Lower leg skin (tissue), 4 donors: ENCODE data around the gene TMEM109. TPM values are rescaled to one million over a fixed set of nuclear protein-coding genes. Genes with fewer than 3 reads are reported as not detected.

Experiments
- DNase-seq, 2 donors: peaks; one replicate each; pipeline ENCODE4 v3.0.0-alpha.2; 2019; ENCODE audit warnings: low spot score in 2 of 2
- H3K4me3 ChIP-seq: fragments of 200-600 bp; sonication (generic); 2 replicates; pipeline ENCODE4 v1.5.1; 2017; ENCODE audit warnings: mild to moderate bottlenecking, low read depth; ENCODE audit not compliant: poor library complexity, severe bottlenecking
- POLR2A ChIP-seq, 2 donors: fragments of 450-650 bp; IDR thresholded peaks; one replicate each; pipeline ENCODE4 v1.6.1; 2016 to 2017; ENCODE audit warnings: antibody characterized with exemption in 2 of 2, mild to moderate bottlenecking in 1 of 2, moderate library complexity in 1 of 2
- WGBS, 2 donors: methylation state at CpG; one replicate each; pipeline ENCODE4 v1.1.5; 2018; 5-methylcytosine and 5-hydroxymethylcytosine counted together
- intact Hi-C: fragments of 100-400 bp; cut with DNase I; formaldehyde crosslinking; loops from one replicate; pipeline ENCODE4 v1.15.0; 2023; ENCODE audit warnings: low total_unique reads
- total RNA-seq, 4 donors: library from RNA; depleted of rRNA; stranded (reverse); fragments of >200 nt; gene quantifications; one replicate each; pipeline ENCODE4 v1.1.0, GENCODE V29; 2016
- TF ChIP-seq, protein P1 (sequence below), 3 donors: fragments of 450-650 bp; IDR thresholded peaks; one replicate each; pipeline ENCODE4 v1.5.1; 2016; ENCODE audit warnings: antibody characterized with exemption in 3 of 3, mild to moderate bottlenecking in 3 of 3, moderate library complexity in 2 of 3

Gene TMEM109, protein sequence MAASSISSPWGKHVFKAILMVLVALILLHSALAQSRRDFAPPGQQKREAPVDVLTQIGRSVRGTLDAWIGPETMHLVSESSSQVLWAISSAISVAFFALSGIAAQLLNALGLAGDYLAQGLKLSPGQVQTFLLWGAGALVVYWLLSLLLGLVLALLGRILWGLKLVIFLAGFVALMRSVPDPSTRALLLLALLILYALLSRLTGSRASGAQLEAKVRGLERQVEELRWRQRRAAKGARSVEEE
- 100 to 1,000 TPM in 1 of 4 donors, 10 to 100 TPM in 3; 62.1 to 101 (median 81.8) TPM for total RNA-seq

DNA sequence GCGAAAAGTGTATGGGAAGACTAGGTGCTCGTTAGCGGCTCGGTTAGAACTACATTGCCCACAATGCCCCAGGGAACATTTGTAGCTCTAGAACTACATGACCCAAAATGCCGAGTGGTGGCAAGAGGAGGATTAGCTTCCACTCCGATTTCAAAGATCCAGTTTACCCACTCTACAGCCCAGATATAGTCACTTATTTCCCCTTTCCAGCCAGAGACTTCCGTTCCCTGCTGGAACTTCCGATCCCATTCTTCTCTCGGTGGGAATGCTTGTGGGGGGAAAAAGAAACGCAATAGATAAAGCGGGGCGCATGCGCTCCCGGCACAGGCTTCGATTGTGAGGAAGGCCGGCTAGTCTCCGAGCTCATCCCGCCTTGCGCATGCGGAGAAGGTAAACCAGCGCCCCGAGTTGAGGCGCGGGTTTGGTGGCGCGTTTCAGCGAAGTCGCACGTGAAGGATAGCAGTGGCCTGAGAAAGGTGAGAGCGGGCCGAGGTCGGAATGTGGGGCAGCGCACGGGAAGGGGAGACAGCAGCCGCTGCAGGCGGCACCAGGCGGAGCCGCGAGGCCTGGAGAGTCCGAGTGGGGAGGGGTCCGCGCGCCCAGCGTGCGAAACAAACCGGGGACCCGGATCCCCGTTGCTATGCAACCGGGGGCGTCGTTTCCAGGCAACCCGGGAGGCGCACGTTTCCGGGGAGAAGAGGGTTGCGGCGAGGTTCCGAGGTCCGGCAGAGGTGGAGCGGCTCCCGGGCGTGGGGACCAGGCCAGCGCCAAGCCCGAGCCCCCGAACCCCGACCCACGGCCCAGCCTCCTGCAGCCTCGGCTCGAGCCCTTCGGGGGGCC, at the start of gene TMEM109:
TSS of gene TMEM109 (plus strand) at position 366 of the 840 bp plus-strand sequence. CDS start 5,536 bp downstream, outside the sequence.
- 0 to 1% methylated on average over 45 to 57 of the region's 70 CpGs for WGBS, 2 donors
- peak; percentile 86 to 97 for DNase-seq
- intact Hi-C loops: no loop called here
- H3K4me3 ChIP-seq: peak within 1 kb of the TSS; percentile 64
- TF ChIP-seq POLR2A (IDR thresholded peaks at IDR 0.05): no peak
- TF ChIP-seq, protein P1, sequence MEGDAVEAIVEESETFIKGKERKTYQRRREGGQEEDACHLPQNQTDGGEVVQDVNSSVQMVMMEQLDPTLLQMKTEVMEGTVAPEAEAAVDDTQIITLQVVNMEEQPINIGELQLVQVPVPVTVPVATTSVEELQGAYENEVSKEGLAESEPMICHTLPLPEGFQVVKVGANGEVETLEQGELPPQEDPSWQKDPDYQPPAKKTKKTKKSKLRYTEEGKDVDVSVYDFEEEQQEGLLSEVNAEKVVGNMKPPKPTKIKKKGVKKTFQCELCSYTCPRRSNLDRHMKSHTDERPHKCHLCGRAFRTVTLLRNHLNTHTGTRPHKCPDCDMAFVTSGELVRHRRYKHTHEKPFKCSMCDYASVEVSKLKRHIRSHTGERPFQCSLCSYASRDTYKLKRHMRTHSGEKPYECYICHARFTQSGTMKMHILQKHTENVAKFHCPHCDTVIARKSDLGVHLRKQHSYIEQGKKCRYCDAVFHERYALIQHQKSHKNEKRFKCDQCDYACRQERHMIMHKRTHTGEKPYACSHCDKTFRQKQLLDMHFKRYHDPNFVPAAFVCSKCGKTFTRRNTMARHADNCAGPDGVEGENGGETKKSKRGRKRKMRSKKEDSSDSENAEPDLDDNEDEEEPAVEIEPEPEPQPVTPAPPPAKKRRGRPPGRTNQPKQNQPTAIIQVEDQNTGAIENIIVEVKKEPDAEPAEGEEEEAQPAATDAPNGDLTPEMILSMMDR (IDR thresholded peaks at IDR 0.05): no peak

DNA sequence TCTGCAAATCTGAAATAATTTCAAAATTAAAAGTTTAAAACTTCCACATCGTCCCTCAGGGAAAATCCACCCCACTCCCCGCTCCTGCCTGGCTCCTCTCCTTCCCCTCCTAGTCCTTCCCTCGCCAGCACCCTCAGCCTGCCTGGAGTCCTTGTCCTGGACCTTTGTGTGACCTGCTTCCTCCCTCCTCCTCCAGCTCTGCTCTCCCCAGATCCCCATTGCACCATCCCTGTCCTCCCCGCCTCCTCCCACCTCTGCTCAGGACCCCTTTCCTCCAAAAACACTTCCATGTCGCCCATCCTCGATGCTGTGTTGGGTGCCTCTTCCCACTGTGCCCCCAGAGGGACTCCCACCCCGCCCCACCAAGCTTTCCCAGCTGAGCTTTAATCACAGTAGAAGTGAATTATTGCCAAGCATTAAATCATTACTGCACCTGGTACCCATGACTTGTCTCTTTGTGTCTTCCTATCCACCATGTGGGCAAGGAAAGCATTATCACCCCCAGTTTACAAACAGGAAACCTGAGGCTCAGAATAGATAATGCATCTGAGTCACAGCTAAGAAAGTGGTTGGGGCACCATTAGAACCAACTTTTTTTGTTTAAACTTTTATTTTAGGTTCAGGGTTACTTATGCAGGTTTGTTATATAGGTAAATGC, 49.0 kb upstream of the TMEM109 start:
- TF ChIP-seq POLR2A (IDR thresholded peaks at IDR 0.05): no peak
- TF ChIP-seq, protein P1 (IDR thresholded peaks at IDR 0.05): no peak
- intact Hi-C loops: no loop called here
- DNase-seq: peak in 1 of 2 donors; percentile 50
- WGBS, 2 donors: 61 to 63% methylated on average over 7 of the region's 7 CpGs
- H3K4me3 ChIP-seq: no peak overlapping the region

DNA sequence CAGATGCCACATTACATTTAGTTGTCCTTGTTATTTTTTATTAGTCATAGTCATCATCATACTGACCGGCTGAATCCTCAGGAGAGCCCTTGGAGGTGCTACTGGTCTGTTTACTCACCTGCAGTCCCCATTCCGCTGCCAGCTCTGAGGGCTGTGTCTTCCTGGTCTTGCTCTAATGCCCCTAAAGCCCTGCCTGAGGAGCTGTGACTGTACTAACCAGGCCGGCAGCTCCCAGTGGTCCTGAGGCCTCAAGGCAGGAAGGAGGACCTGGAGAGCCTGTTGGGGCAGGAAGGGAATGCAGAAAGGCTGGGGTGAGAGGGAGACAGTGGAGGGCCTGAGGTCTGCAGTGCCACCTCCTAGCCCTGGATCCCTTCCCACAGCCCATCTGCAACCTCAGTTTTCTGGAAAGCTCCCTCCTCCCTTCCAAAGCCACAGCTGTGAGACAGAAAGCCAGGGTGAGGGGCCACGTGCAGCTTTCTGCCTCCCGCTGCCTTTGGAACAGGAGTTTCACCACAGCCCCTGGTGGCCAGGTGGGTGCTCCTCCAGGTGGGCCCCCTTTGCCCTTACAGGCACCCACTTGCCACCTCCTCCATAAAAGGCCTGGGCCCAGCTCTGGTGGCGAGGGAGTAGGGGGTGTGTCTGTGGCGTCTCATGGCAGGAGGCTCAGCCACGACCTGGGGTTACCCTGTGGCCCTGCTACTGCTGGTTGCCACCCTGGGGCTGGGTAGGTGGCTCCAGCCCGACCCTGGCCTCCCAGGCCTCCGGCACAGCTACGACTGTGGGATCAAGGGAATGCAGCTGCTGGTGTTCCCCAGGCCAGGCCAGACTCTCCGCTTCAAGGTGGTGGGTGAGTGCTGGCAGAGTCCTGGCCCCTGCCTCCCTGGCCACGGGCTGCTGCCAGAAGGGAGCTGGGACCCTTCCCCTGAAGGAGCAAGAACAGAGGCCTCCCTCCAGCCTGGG, 46.8 kb upstream of the TMEM109 start, which contains the start of gene ZP1:
TSS of gene ZP1 (plus strand) at position 632 of the 960 bp plus-strand sequence. CDS start at position 652, 20 bp downstream.
- peak in 1 of 2 donors; percentile 77 for DNase-seq
- intact Hi-C loops: no loop called here
- 62 to 77% methylated on average over 6 to 12 of the region's 13 CpGs for WGBS, 2 donors
- H3K4me3 ChIP-seq: no peak within 1 kb of the TSS
- TF ChIP-seq, protein P1 (IDR thresholded peaks at IDR 0.05): no peak
- TF ChIP-seq POLR2A (IDR thresholded peaks at IDR 0.05): no peak

DNA sequence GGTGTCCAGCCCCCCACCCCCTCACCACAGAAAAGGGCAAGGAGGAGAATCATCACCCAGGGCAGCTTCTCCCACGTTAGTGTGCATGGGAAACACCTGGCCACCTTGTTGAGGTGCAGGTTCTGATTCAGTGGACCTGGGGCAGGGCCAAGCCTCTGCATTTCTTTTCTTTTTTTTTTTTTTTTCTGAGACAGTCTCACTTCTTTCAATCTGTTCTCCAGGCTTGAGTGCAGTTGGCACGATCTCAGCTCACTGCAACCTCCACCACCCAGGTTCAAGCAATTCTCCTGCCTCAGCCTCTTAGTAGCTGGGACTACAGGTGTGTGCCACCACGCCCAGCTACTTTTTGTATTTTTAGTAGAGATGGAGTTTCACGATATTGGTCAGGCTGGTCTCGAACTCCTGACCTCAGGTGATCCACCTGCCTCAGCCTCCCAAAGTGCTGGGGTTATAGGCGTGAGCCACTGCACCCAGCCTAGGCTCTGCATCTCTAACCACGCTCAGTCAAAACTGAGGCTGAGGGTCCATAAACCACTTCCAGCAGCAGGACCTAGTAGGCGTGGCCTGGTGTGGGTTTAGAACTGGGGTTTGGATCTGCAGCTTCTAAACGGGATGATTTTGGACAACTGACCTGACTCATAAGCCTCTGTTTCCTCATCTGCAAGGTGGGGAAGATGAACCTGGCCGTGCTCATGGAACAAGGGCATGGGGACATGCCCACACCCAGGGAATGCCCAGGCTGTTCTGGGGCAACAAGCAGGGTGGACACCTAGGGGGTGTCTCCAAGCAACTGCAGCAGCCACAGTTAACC, 45.9 kb upstream of the TMEM109 start:
- no peak overlapping the region for H3K4me3 ChIP-seq
- intact Hi-C loops: no loop called here
- whole genome bisulfite sequencing, 2 donors: 80 to 85% methylated on average over 10 of the region's 10 CpGs
- TF ChIP-seq, protein P1 (IDR thresholded peaks at IDR 0.05): no peak
- no peak for TF ChIP-seq POLR2A (IDR thresholded peaks at IDR 0.05)
- peak in 1 of 2 donors; percentile 53 for DNase-seq
